Measurements from ENCODE around the gene CRYBA1.
"Not testable (repeated sequence)": the region's sequence is repeated elsewhere in the genome, so short reads cannot be mapped to it uniquely, and the experiment has no call there.

CRYBA1 gene

DNA sequence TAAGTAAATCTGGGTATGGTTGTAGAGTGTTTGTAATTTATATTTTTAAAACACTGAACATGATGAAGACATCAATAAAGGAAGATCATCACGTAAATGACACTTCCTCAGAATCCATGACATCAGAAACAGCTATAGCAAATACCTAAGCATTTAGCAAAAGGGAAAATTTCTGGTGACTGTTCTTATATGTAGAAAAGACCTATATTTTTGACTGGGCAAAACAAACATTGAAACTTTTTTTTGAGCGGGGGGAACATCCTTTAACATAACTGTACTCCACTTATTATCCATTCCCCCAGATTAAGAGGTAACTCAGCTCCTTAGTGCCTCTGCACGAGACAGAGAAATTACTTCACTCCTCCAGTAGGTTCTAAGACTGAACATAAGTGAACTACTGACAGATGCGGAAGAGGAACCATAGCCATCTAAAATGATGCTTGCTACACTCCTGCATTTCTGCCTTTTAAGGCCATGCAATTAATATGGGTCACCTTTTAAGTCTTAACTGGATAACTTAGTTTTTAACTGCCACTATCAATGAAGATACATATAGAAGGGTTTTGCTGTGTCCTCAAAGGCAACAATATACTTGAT lies 9.4 kb downstream of the CRYBA1 start:
- no peak for TF ChIP-seq CTCF (IDR thresholded peaks at IDR 0.05; ENCODE audit: insufficient read depth, low read depth, low read length, missing control alignments)
- DNase-seq (ENCODE audit: low read depth) = no peak
- H3K4me3 ChIP-seq (ENCODE audit: low read depth, low read length) = no peak overlapping the region

DNA sequence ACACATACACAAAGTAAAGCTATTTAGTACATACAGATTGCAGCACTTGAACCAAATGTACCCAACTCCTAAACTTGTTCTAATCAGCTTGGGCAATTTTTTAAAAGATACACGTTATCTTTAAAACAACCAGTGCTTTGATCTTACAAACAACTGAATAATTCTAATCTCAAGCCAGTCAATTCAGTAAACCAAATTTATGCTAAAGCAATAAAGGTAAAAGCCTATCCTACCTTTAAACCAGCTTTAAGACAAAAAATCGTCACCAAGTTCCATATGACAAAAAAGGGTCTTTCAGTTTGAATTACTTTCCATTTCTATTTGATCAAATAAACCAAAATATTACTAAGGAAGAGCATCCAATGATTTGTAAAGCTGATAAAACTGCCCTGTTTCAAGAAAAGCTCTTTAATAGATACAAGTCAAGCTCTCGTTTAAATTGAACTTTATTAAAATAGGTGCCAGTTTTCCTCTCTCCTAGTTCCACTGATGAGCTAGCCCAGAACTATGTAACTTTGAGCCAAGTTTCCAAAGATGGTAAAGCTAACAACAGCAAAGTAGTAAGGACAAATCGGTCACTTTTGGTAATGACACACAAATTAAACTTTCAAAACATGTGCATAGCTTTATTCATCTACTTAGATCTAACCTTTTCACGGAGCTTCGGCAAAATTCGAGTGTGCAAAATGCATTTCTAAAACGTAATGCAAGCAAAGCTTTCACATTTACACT lies 10.2 kb downstream of the CRYBA1 start:
- H3K4me3 ChIP-seq (ENCODE audit: low read depth, low read length) = no peak overlapping the region
- DNase-seq (ENCODE audit: low read depth) = no peak
- TF ChIP-seq CTCF (IDR thresholded peaks at IDR 0.05; ENCODE audit: insufficient read depth, low read depth, low read length, missing control alignments) = no peak

DNA sequence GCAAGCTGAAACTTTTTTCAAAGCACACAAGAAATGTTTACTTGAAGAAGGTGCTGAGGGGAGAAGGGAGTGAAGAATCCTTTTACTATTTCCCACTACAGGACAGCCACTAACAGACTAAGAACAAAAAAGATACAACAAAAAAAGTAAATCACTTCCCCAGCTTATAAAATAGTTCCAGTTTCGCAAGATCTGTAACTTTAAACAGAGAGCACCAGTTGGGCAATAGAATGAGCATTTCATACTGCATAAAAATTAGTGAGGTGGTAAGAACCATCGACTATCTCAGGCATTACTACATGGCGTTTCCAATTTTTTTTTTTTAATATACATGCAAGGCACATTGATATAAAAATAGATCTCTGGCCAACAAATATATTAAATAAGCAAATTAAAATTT lies 11.1 kb downstream of the CRYBA1 start:
- no peak overlapping the region for H3K4me3 ChIP-seq (ENCODE audit: low read depth, low read length)
- no peak for DNase-seq (ENCODE audit: low read depth)
- no peak for TF ChIP-seq CTCF (IDR thresholded peaks at IDR 0.05; ENCODE audit: insufficient read depth, low read depth, low read length, missing control alignments)

- no peak for DNase-seq (ENCODE audit: low read depth)
- no peak overlapping the region for H3K4me3 ChIP-seq (ENCODE audit: low read depth, low read length)
- TF ChIP-seq CTCF (IDR thresholded peaks at IDR 0.05; ENCODE audit: insufficient read depth, low read depth, low read length, missing control alignments) = no peak
Measured at GRCh38 chr17:29263916-29264315, 17.3 kb downstream of the CRYBA1 start.

DNA sequence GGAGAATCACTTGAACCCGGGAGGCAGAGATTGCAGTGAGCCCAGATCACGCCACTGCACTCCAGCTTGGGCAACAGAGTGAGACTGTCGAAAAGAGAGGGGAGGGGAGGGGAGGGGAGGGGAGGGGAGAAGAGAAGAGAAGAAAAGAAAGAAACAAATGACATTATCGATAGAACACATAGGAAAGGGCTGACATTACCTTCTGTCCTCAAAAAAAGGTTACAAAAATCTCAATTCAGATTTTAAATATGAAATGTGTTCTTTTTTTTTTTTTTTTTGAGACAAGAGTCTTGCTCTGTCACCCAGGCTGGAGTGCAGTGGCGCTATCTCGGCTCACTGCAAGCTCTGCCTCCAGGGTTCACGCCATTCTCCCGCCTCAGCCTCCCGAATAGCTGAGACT lies 25.3 kb downstream of the CRYBA1 start:
- H3K4me3 ChIP-seq (ENCODE audit: low read depth, low read length); DNase-seq (ENCODE audit: low read depth): not testable (repeated sequence)

GRCh38 chr17:29273924-29274323 lies 27.3 kb downstream of the CRYBA1 start:
- no peak for DNase-seq (ENCODE audit: low read depth)
- no peak for TF ChIP-seq CTCF (IDR thresholded peaks at IDR 0.05; ENCODE audit: insufficient read depth, low read depth, low read length, missing control alignments)
- H3K4me3 ChIP-seq (ENCODE audit: low read depth, low read length) = no peak overlapping the region

- no peak for DNase-seq (ENCODE audit: low read depth)
- H3K4me3 ChIP-seq (ENCODE audit: low read depth, low read length) = no peak overlapping the region
- TF ChIP-seq CTCF (IDR thresholded peaks at IDR 0.05; ENCODE audit: insufficient read depth, low read depth, low read length, missing control alignments) = no peak
Measured at GRCh38 chr17:29278692-29279091, 32.0 kb downstream of the CRYBA1 start.

Data from GM12865 (cell line).